ENCODE results near the gene CACNA1B.
"Not testable (repeated sequence)": the region's sequence is repeated elsewhere in the genome, so short reads cannot be mapped to it uniquely, and the experiment has no call there.

- TF ChIP-seq CTCF, POLR2A (IDR thresholded peaks at IDR 0.05): not testable (repeated sequence)
Measured at GRCh38 chr9:138132946-138133705, 255.5 kb downstream of the CACNA1B start.

All from vagina (tissue), 2 donors.